AG09309 (cell line): ENCODE measurements around the gene SS18L1.
"Not testable (repeated sequence)": the region's sequence is repeated elsewhere in the genome, so short reads cannot be mapped to it uniquely, and the experiment has no call there.

Experiments
- DNase-seq: peaks from one replicate; pipeline ENCODE4 v3.0.0-alpha.2; 2010; ENCODE audit warnings: low read depth
- H3K4me3 ChIP-seq: 2 replicates; pipeline ENCODE4 v1.5.1; 2011; ENCODE audit warnings: mild to moderate bottlenecking, low read depth, low read length, moderate library complexity; ENCODE audit not compliant: control insufficient read depth
- CTCF ChIP-seq: IDR thresholded peaks from 2 replicates; pipeline ENCODE4 v1.5.1; 2011; ENCODE audit warnings: mild to moderate bottlenecking, low read depth, low read length, inconsistent platforms; ENCODE audit not compliant: insufficient read depth, control insufficient read depth; ENCODE audit errors: missing control alignments

Gene SS18L1

GRCh38 chr20:62104234-62104789, 39.3 kb upstream of the SS18L1 start:
- TF ChIP-seq CTCF = no peak
- DNase-seq = no peak
- H3K4me3 ChIP-seq = no peak overlapping the region

GRCh38 chr20:62104791-62105345, 38.7 kb upstream of the SS18L1 start:
- no peak for DNase-seq
- TF ChIP-seq CTCF = no peak

GRCh38 chr20:62105592-62105991, 38.0 kb upstream of the SS18L1 start:
- no peak for TF ChIP-seq CTCF
- H3K4me3 ChIP-seq = no peak overlapping the region
- DNase-seq = no peak

More at GRCh38 chr20:62104791-62105345, 38.7 kb upstream of the SS18L1 start:
- no peak overlapping the region for H3K4me3 ChIP-seq

DNA sequence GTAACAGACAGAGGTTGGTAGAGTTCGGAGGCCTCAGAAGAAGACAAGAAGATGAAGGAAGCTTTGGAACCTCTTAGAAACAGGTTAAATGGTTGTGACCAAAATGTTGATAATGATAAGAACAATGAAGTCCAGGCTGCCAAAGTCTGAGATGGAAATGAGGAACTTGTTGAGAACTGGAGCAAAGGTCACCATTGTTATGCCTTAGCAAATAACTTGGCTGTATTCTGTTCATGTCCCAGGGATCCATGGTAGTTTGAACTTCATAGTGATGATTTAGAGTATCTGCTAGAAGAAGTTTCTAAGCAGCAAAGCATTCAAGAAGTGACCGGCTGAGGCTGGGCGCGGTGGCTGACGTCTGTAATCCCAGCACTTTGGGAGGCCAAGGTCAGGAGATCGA, 32.4 kb upstream of the SS18L1 start:
- H3K4me3 ChIP-seq = no peak overlapping the region
- TF ChIP-seq CTCF = no peak
- no peak for DNase-seq

DNA sequence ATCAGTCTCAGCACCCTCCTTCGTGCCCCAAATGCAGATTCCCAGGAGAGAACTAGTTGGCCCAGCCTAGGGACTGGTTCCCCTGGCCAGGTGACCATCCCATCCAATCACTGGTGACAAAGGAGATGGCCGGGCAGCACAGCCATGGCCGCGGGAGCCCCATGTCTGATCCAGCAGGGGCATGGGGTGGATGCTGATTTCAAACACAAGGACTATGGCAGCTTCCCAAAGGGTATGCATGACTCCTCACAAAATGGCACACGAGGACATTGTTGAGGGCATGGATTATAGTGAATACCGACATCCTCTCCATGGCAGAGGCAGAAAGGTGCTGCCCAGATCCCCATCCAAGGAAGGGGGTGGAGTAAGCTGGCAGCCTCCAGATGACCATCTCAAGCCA, 31.2 kb upstream of the SS18L1 start:
- DNase-seq = no peak
- TF ChIP-seq CTCF = no peak
- H3K4me3 ChIP-seq = no peak overlapping the region

DNA sequence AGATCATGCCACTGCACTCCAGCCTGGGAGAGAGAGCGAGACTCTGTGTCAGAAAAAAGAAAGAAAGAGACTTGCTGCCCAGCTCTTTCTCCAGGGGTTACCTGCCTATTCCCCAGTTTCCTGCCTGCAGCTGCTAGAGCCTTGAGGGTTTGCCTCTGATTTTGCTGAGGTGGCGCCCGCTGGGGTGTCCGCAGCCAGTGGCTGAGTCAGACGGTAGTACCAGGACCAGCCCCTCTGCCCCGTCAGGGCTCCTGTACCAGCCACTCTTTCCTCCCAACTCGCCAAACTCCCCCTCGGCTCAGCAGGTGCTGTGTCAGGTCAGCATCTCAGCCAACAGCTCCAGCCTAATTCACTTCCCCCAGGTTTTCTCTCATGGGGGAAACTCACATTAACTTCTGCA, 28.7 kb upstream of the SS18L1 start:
- no peak for DNase-seq
- TF ChIP-seq CTCF = no peak

GRCh38 chr20:62115800-62116407, 27.7 kb upstream of the SS18L1 start:
- not testable (repeated sequence) for DNase-seq, H3K4me3 ChIP-seq

More for the DNA sequence above, 28.7 kb upstream of the SS18L1 start:
- no peak overlapping the region for H3K4me3 ChIP-seq
